HEK293T (cell line): ENCODE data around the gene UNC13C.

ENCODE experiments used
- FOXM1 ChIP-seq: fragments of 450-650 bp; IDR thresholded peaks from 2 replicates; pipeline ENCODE4 v1.6.1; 2017; ENCODE audit warnings: mild to moderate bottlenecking, borderline replicate concordance
- L3MBTL2 ChIP-seq: fragments of 450-650 bp; conservative IDR thresholded peaks from 2 replicates; pipeline ENCODE4 v1.6.1; 2016; ENCODE audit warnings: mild to moderate bottlenecking
- SP1 ChIP-seq: fragments of 450-650 bp; IDR thresholded peaks from 2 replicates; pipeline ENCODE4 v1.6.1; 2017
- TF ChIP-seq, protein P1 (sequence below): fragments of 450-650 bp; IDR thresholded peaks from 2 replicates; pipeline ENCODE4 v1.6.1; 2016

DNA sequence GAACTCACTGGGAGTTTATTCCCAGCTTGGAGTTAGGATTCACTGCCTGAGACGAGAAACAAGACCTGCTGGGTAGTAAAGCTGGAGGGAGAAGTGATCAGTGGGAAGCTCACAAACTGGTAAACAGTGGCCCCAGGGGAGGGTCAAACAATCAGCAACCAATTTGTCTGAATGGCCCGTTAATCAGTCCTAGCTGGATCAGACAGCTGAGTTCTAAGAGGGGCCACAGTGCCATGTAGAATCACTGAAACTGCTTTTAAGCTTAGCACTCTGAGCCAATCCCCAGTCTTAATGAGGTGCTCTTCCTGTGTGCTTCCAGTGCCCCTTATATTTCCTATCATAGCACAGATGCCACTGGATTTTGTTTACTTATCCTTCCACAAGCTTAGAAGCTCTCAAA, 626.8 kb downstream of the UNC13C start:
- no peak for TF ChIP-seq L3MBTL2
- TF ChIP-seq SP1: no peak
- TF ChIP-seq FOXM1: no peak
- TF ChIP-seq, protein P1, sequence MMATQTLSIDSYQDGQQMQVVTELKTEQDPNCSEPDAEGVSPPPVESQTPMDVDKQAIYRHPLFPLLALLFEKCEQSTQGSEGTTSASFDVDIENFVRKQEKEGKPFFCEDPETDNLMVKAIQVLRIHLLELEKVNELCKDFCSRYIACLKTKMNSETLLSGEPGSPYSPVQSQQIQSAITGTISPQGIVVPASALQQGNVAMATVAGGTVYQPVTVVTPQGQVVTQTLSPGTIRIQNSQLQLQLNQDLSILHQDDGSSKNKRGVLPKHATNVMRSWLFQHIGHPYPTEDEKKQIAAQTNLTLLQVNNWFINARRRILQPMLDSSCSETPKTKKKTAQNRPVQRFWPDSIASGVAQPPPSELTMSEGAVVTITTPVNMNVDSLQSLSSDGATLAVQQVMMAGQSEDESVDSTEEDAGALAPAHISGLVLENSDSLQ: no peak
